Pancreas (tissue), 10 donors: ENCODE data around the gene SMURF1. TPM values are rescaled to one million over a fixed set of nuclear protein-coding genes. Genes with fewer than 3 reads are reported as not detected.

ENCODE experiments used
- ATAC-seq, 4 donors: fragments of 200-7000 bp; cut with Tn5 transposase; one replicate each; pipeline versions ENCODE4 v1.8.0 to v1.9.1; 2020; ENCODE audit warnings: mild to moderate bottlenecking in 4 of 4, moderate library complexity in 4 of 4
- DNase-seq, 6 donors: peaks; one replicate each; pipeline ENCODE4 v3.0.0-alpha.2; 2020
- FAIRE-seq: peaks from 2 replicates; lab custom pipeline; 2012; peaks lifted over from hg19 to GRCh38; lab: Jason Lieb, UNC
- H3K27ac ChIP-seq, 4 donors: fragments of 200-600 bp; sonication (generic); 1 replicate in 3 of 4; 2 replicates in 1 of 4; pipeline versions ENCODE4 v1.5.0 to v1.8.0; 2020
- H3K27me3 ChIP-seq, 4 donors: fragments of 200-600 bp; one replicate each; pipeline ENCODE4 v1.8.0; 2021
- H3K36me3 ChIP-seq, 3 donors: fragments of 200-600 bp; sonication (generic) in 1 of 3; one replicate each; pipeline versions ENCODE4 v1.5.0 to v1.8.0; 2020 to 2021
- H3K4me1 ChIP-seq, 3 donors: fragments of 200-600 bp; one replicate each; pipeline ENCODE4 v1.8.0; 2021
- H3K4me3 ChIP-seq, 4 donors: fragments of 200-600 bp; sonication (generic) in 2 of 4; one replicate each; pipeline versions ENCODE4 v1.5.0 to v1.8.0; 2020 to 2021
- H3K9me3 ChIP-seq, 4 donors: fragments of 200-600 bp; one replicate each; pipeline ENCODE4 v1.8.0; 2021
- CTCF ChIP-seq, 4 donors: fragments of 200-600 bp; sonication (generic) in 3 of 4; IDR thresholded peaks; one replicate each; pipeline versions ENCODE4 v1.5.0 to v1.8.0; 2021; ENCODE audit warnings: antibody characterized with exemption in 4 of 4
- WGBS, 2 donors: extraction: QIAGEN DNeasy Blood & Tissue Kit; methylation state at CpG; one replicate each; pipeline ENCODE4 v1.1.7; 2013; 5-methylcytosine and 5-hydroxymethylcytosine counted together
- intact Hi-C, 3 donors: fragments of 100-400 bp; cut with DNase I; formaldehyde crosslinking; loops; one replicate each; pipeline versions ENCODE4 v1.11.1 to v1.14.2; 2022
- polyA plus RNA-seq, 2 donors: library from polyadenylated mRNA; stranded (reverse); fragments of 200-250 nt; gene quantifications; one replicate each; pipeline ENCODE4 v1.2.3, GENCODE V29; 2013
- total RNA-seq, 6 donors: library from RNA; stranded (reverse); fragmentation: NEBNext Ultra II Directional in 4 of 6; extraction: Animal tissue kit (Norgen Biotek cat#: 25700) in 4 of 6; gene quantifications; one replicate each; pipeline versions ENCODE4 v1.2.1 to v1.2.4, GENCODE V29; 2021 to 2023
- donor health status: healthy with polysubstance abuse.
- donor health status: DM: no; HTN: no; CAD: no; lungs with moderate emphysema.
- donor health status: DM: no; HTN: no; CAD: no.
- donor health status: control.
- donor health status: control.
- donor health status: Bipolar disorder and iron deficiency.
- donor health status: DM: yes; HTN: yes; CAD: no.
- donor health status: DM: no; HTN: no; CAD: no.
- donor health status: DM: no; HTN: no; CAD: no.
- donor health status: DM: yes; HTN: yes; CAD: no.

SMURF1 gene
- total and polyA plus RNA-seq, 8 donors = 7.6 to 22.7 (median 14.1) TPM

DNA sequence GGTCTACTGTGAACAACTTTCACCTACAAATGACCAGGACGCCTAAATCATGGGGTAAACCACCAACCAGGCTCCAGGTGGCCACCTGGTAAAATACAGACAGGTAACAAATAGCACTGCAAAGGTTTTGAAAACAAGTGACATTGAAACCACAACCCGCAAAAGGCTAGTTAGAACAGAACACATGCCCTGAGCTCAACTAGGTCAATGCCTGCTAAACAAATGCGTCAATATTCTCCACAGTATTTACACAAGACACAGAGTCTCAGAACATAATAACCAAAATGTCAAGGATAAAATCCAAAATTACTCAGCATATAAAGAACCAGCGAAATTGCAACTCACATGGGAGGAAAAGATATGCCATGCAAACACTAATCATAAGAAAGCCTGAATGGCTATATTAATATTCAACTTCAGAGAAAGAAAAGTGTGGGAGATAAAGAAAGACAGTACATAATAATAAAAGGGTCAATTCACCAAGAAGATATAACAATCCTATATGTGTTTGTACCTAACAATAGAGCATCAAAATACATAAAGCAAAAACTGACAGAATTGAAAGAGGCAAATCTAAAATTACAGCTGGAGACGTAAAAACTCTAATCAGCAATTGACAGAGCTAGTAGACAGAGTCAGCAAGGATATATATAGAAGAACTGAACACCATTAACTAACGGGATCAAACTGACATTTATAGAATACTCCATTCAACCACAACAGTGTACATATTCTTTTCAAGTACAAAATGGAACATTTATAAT is 47.6 kb downstream of the SMURF1 start:
- no peaks in the 10 kb centered on the region for H3K36me3 ChIP-seq
- peaks cover 0 to 2% (median 0%) of the 10 kb centered on the region in 4 donors for H3K27me3 ChIP-seq
- peak overlapping the region; percentile 88 to 94 (median 89) for H3K27ac ChIP-seq
- peak in 3 of 6 donors; percentile 56 to 74 (median 59) for DNase-seq
- peak; percentile 17 for FAIRE-seq
- no peak for TF ChIP-seq CTCF (IDR thresholded peaks at IDR 0.05)
- WGBS, 2 donors = 18 to 22% methylated on average over 6 of the region's 6 CpGs
- intact Hi-C loops = no loop called here
- peaks cover 61 to 75% (median 67%) of the 10 kb centered on the region in 3 donors for H3K4me1 ChIP-seq
- H3K4me3 ChIP-seq = no peak overlapping the region
- no peaks in the 10 kb centered on the region for H3K9me3 ChIP-seq
- peak; percentile 81 to 86 (median 84) for ATAC-seq

GRCh38 chr7:99095698-99096097 is 48.2 kb downstream of the SMURF1 start:
- Histone ChIP-seq H3K4me1 (peaks cover 67 to 81% (median 70%) of the 10 kb centered on the region in 3 donors), H3K27me3 (peaks cover 0 to 2% (median 0%) of the 10 kb centered on the region in 4 donors), H3K27ac (peak overlapping the region; percentile 88 to 94 (median 89)), H3K9me3 (no peaks in the 10 kb centered on the region), H3K36me3 (no peaks in the 10 kb centered on the region), H3K4me3 (no peak overlapping the region)
- TF ChIP-seq CTCF (IDR thresholded peaks at IDR 0.05) = no peak
- intact Hi-C loops = no loop called here
- WGBS, 2 donors = 17 to 37% methylated on average over 3 of the region's 3 CpGs
- ATAC-seq (peak; percentile 32 to 56 (median 46)), DNase-seq (peak in 3 of 6 donors; percentile 43 to 60 (median 59)), FAIRE-seq (no peak)

- no peak for FAIRE-seq
- no peaks in the 10 kb centered on the region for H3K36me3 ChIP-seq
- peak overlapping the region; percentile 88 to 94 (median 89) for H3K27ac ChIP-seq
- H3K4me1 ChIP-seq = peaks cover 75 to 78% (median 76%) of the 10 kb centered on the region in 3 donors
- ATAC-seq = no peak
- DNase-seq = no peak
- no peaks in the 10 kb centered on the region for H3K9me3 ChIP-seq
- TF ChIP-seq CTCF (IDR thresholded peaks at IDR 0.05) = no peak
- no peak overlapping the region for H3K4me3 ChIP-seq
- peaks cover 0 to 2% (median 0%) of the 10 kb centered on the region in 4 donors for H3K27me3 ChIP-seq
- intact Hi-C loops = no loop called here
Observed at GRCh38 chr7:99094401-99094800, 49.5 kb downstream of the SMURF1 start.

- no peaks in the 10 kb centered on the region for H3K36me3 ChIP-seq
- WGBS, 2 donors = 22 to 23% methylated on average over 11 of the region's 11 CpGs
- no peak for TF ChIP-seq CTCF (IDR thresholded peaks at IDR 0.05)
- intact Hi-C loops = no loop called here
- peak; percentile 5 to 47 (median 36) for ATAC-seq
- H3K9me3 ChIP-seq = no peaks in the 10 kb centered on the region
- FAIRE-seq = no peak
- no peak overlapping the region for H3K4me3 ChIP-seq
- peak in 3 of 6 donors; percentile 67 to 75 (median 72) for DNase-seq
- peaks cover 60 to 74% (median 69%) of the 10 kb centered on the region in 3 donors for H3K4me1 ChIP-seq
- H3K27ac ChIP-seq = peak overlapping the region in 3 of 4 donors; percentile 4 to 65 (median 47)
- peaks cover 0 to 2% (median 0%) of the 10 kb centered on the region in 4 donors for H3K27me3 ChIP-seq
Observed at GRCh38 chr7:99092064-99092720, 51.7 kb downstream of the SMURF1 start.
